DMS79 treated with DMSO at 0.1 percent for 48 hours (cell line): ENCODE results near the gene MTCL1.
A peak's percentile ranks its signal among the peaks of the same experiment; 100 is the strongest.

Source experiments
- DNase-seq: peaks from one replicate; lab custom pipeline; 2025; lab: John Stamatoyannopoulos, UW

The MTCL1 gene

GRCh38 chr18:8794156-8794933, 89.0 kb downstream of the MTCL1 start:
- no peak for DNase-seq

GRCh38 chr18:8794934-8795280, 89.6 kb downstream of the MTCL1 start:
- no peak for DNase-seq

GRCh38 chr18:8795586-8796325, 90.4 kb downstream of the MTCL1 start:
- no peak for DNase-seq

- no peak for DNase-seq
Measured at GRCh38 chr18:8797206-8797605, 91.8 kb downstream of the MTCL1 start.

- DNase-seq: peak; percentile 91
Measured at GRCh38 chr18:8799001-8799400, 93.6 kb downstream of the MTCL1 start.

- no peak for DNase-seq
Measured at GRCh38 chr18:8799596-8800441, 94.5 kb downstream of the MTCL1 start.

- no peak for DNase-seq
Measured at GRCh38 chr18:8800445-8800844, 95.1 kb downstream of the MTCL1 start.

- DNase-seq: no peak
Measured at GRCh38 chr18:8800876-8801262, 95.5 kb downstream of the MTCL1 start.

GRCh38 chr18:8801263-8801901, 96.0 kb downstream of the MTCL1 start:
- no peak for DNase-seq

GRCh38 chr18:8802017-8802672, 96.8 kb downstream of the MTCL1 start:
- no peak for DNase-seq

GRCh38 chr18:8803063-8803795, 97.9 kb downstream of the MTCL1 start:
- DNase-seq: no peak

GRCh38 chr18:8803957-8804356, 98.6 kb downstream of the MTCL1 start:
- DNase-seq: no peak

GRCh38 chr18:8805552-8805951, 100.2 kb downstream of the MTCL1 start:
- DNase-seq: no peak

GRCh38 chr18:8806100-8806797, 100.9 kb downstream of the MTCL1 start:
- no peak for DNase-seq

- no peak for DNase-seq
Measured at GRCh38 chr18:8806798-8807487, 101.6 kb downstream of the MTCL1 start.

GRCh38 chr18:8807488-8807805, 102.1 kb downstream of the MTCL1 start:
- DNase-seq: no peak

- DNase-seq: no peak
Measured at GRCh38 chr18:8808001-8808400, 102.6 kb downstream of the MTCL1 start.

- DNase-seq: no peak
Measured at GRCh38 chr18:8809514-8809913, 104.2 kb downstream of the MTCL1 start.

- no peak for DNase-seq
Measured at GRCh38 chr18:8810157-8810556, 104.8 kb downstream of the MTCL1 start.

GRCh38 chr18:8811115-8811514, 105.8 kb downstream of the MTCL1 start:
- no peak for DNase-seq
